HG03103 (cell line): ENCODE results near the gene TBC1D9B.
A peak's percentile ranks its signal among the peaks of the same experiment; 100 is the strongest.

Source experiments
- ATAC-seq: cut with Tn5 transposase; IDR thresholded peaks from one replicate; pipeline ENCODE4 v1.9.1; 2021; ENCODE audit warnings: low read depth; ENCODE audit not compliant: unreplicated experiment

TBC1D9B gene

DNA sequence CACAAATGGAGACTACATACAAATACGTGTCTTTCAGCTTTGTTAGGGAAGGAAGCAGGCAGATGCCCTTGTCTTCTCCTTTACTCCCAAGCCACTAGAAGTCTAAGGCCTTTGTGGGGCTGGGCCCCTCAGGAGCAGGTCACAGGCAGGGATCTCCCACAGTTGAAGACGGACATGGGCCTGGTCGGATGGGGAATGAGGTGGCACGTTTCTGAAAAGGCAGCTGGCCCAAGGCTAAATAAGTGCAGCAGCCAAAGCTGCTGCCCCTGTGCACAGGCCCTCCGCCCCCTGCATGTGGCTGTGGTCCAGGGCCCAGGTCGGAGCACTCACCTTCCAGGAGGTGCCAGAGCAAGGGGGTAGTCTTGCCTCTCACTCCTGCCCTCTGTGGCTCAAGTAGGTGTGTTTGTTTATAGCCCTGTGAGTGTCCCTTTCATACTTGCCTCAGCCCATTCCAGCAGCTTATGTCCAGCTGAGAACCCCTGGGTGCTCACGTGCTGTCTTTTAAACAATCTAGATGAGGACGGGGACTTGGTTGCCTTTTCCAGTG, 85.2 kb downstream of the TBC1D9B start:
- ATAC-seq, result no peak

DNA sequence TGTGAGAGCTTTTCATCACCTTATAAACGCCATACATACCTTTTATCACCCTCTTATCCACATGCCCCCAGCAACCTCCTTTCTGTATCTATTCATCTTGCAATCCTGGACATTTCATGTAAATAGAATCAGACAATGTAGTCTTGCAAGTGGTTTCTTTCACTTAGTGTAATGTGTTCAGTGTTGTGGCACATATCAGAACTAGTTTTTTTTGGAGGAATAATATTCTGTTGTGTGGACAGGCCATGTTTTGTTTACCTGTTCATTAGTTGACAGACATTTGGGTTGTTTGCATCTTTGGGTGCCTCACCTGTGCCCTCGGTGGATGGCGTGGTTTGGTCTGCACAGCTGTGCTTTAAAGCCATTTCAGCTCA, 85.7 kb downstream of the TBC1D9B start:
- ATAC-seq, result no peak

DNA sequence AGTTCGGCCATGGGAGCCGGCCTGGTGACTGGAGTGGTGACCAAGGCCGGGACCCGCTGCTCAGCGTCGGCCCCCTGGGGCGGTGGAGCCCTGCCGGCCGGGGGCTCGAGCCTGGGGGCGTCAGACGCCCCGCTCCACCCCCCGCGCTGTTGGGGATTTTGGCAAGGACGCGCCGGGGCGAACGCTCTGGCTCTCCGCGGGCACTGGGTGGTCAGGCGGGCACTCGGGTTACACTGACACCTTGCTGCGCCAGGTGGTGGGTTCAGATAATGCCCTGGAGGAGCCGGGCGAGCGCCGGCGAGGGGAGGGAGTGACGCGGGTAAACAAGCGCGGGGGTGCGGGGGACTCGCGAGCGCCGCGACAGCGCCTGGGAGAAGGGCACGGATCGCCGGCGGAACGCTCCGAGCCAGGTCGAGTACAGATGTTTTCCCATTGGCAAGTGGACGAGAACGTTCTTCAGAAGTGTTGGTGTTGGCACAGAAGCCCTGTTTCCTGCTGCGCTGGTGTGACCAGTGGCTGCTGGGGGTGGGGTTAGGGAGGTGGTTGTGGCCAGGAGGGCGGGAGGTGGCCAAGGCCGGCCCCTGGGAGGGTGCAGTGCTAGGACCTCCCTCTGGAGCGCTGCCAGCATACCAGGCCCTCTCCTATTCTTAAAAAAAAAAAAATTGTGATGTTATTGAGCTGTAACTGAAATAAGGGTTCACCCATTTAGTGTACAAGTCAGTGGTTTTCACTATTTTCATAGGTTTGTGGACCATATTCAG, 86.2 kb downstream of the TBC1D9B start:
- peak; percentile 38 for ATAC-seq

DNA sequence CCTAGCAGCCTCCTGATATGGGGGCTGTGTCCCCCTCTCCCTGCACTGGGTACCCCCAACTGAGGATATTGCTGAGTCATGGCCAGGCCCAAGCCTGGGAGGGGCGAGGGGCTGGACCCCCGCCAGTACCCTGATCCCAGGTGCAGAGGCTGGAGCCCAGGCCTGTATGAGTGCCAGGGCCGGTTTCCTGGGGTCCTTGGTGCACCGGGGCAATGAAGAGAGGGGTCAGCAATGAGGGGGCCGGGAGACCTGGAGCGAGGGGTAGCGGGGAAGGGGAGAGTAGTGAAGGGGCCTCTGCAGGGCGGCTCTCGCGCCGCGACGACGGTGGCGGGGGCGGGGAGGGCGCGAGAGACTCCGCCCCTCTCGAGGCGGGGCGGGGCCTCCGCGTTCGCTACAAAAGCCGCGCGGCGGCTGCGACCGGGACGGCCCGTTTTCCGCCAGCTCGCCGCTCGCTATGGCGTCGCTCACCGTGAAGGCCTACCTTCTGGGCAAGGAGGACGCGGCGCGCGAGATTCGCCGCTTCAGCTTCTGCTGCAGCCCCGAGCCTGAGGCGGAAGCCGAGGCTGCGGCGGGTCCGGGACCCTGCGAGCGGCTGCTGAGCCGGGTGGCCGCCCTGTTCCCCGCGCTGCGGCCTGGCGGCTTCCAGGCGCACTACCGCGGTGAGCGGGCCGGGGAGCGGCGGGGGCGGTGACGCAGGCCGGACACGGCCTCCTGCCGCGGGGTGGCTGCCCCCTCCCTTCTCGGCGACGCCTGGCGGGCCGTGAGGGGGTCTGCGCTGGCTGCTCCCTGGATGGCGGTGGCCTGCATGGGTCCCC, 87.0 kb downstream of the TBC1D9B start, which contains the start of gene SQSTM1:
SQSTM1 (plus strand) TSS at position 423 of the 815 bp plus-strand sequence; CDS start at position 455, 32 bp downstream.
- ATAC-seq, result peak; percentile 37

DNA sequence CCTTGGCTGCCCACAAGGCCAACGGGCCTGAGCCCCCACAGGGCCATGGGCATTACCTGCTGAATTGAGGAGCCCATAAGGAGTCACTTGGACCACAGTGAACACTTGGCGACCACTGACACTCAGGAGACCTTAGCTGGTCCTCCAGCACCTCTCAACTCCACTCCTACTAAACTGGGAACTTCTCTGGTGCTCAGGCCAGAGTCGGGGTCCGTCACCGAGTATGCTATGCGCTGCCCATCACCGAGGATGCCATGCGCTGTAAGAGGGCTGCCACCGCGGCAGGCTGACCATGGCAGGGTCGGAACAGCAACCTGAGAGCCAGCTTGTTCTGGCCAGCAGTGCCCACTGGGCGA, 87.6 kb downstream of the TBC1D9B start:
- no peak for ATAC-seq

DNA sequence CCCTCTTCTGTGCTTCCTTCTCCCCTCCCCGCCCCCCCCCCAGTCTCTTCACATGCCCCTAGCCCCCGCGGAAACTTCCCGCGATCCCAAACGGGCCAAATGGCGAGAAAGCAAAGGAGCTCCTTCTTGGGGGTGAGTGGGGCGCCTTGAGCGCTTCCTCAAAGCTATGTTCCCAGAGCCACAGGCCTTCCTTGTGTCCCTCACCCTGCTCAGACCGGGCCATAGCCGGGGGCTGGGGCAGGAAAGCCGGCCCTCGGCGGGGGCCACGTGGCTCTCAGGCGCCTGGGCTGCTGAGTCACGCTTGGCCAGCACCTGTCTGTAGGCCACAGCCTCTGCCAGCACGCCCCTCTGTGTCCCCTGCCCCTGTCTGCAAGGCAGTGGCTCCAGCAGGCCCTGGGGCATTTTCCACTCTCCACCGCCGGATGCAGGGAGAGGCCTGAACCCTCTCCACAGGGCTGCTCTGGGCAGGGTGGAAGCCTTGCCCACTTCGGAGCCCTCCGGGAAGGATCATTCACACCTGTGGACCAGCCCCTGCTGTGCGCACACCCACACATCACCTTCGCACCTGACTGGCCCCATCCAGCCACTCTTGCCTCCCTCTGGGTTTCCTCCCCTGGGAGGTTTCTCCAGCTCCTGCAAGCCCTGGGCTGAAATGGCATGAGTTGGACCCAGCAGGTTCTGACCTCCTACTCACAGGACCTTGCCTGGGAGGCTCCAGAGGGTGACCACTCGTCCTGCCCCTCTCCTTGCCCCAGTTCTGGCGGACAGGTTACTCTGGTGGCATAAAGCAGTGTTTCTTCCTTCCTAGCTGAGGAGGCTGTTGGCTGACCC, 88.2 kb downstream of the TBC1D9B start:
- no peak for ATAC-seq

DNA sequence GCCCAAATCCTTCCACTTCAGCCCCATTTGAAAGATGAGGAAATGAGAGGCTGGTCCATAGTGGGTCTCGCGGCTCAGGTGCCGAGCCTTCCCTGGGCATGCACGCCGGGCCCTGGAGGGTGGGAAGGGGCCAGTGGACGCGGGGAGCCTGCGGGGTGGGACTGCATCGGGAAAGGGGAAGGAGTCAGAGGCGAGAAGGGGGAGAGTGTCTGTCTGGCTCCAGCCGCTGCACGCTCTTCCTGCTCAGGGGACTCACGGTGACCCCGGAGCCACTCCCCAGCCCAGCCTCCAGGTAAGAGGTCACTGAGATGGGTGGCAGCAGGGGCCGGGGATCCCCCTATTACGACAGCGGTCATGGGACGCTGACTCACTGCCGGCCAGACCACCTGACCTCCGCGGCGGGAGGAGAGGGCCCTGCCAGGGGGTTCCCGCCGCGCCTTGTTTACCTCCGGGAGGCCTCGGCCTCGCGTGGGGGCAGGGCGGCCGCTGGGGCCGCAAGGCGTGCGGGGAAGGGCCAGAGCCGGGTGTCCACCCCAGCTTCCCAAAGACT, 88.9 kb downstream of the TBC1D9B start:
- ATAC-seq, result peak; percentile 55

DNA sequence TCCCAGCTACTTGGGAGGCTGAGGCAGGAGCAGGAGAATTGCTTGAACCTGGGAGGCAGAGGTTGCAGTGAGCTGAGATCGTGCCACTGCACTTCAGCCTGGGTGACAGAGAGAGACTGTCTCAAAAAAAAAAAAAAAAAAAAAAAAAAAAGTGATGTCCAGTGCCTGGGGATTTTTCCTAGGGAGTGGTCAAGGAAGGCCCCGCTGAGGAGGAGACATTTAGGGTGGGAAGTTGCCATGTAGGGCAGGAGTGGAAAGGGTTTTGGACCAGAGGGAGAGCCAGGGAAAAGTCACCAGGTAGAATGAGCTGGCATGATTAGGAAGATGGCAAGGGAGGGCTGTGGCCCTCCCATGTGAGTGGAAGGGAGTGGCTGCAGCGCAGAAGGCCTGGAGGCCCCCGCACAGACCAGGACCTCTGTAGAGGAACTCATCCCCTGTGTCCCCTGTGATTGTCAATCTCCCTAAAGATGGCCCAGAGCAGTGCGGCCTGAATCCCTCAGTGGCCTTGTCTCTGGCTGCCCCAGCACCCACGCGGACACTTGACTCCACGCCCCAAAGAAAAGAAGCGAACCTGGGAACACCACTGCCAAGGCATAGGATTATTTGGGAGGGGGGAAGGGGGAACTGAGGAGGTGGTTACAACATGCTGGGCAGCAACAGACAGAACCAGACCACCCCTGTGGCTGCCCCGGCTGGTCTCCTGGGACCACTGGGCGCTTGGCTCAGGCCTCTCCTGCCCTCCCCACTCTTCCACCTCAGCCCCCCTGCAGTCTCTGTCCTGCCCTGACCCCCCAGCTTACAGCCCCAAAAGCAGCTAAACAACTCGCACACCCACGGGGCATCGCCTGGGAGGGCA, 89.6 kb downstream of the TBC1D9B start:
- no peak for ATAC-seq

DNA sequence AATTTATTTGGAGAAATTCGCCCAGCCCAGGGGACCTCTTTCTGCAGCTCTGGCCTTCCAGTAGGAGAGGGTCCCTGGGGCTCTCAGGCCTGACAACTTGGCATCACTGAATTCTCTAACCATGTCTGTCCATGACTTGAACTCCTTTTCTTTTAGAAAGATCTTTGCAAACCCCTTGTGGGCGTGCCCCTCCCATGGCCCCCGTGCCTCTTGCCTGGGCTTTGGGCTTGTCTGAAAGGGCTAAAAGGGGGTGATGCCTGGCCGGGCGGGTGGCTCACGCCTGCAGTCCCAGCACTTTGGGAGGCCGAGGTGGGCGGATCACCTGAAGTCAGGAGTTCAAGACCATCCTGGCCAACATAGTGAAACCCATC, 90.2 kb downstream of the TBC1D9B start:
- no peak for ATAC-seq

DNA sequence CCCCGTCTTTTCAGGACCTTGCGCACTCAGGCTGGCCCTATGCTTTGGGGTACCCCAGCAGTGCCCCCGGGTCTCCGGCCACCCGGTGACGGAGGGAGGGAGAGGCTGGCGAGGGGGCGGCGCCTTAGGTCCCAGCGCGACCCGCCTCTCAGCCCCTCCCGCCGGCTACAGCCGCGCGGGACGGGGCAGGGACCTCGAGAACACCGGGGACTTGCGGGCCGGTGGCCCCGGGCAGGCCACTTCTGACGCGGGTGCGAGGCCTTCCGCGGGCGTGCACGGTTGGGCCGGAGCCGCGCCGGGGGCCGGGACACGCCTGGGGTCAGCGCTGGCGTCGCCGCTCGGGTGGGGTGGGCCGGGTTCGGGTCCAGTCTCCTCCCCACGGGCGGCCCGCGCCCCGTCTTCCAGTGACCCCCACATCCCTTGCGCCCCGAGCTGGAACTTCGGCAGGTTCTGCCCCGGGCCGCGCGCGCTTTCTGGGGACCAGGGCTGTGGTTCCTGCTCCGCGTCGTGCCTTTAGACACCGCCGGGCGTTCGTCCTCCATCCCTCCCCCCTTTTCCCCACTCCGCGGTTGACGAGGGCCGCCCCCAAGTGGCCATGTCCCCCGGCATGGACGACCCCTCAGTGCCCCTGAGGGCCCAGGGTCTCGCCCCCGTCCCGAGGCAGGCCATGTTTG, 90.8 kb downstream of the TBC1D9B start:
- ATAC-seq, result no peak

DNA sequence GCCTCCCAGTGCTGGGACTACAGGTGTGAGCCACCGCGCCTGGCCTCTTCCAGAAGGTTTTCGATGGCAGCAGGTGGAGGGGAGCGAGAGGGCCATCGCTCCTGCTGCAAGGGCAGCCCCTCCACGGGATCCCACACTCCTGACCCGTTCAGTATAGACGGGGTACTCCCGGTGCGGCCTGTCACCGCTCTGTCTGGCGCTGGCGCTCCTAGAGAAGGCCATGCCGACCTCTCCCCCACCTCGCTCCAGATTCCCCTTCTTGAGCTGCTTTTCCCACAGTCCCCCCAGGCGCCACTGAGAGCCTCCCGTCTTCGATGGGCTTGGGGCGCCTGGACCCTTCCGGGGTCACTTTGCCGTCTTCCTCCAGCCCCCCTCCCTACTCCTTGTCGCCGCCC, 91.3 kb downstream of the TBC1D9B start:
- ATAC-seq, result no peak

DNA sequence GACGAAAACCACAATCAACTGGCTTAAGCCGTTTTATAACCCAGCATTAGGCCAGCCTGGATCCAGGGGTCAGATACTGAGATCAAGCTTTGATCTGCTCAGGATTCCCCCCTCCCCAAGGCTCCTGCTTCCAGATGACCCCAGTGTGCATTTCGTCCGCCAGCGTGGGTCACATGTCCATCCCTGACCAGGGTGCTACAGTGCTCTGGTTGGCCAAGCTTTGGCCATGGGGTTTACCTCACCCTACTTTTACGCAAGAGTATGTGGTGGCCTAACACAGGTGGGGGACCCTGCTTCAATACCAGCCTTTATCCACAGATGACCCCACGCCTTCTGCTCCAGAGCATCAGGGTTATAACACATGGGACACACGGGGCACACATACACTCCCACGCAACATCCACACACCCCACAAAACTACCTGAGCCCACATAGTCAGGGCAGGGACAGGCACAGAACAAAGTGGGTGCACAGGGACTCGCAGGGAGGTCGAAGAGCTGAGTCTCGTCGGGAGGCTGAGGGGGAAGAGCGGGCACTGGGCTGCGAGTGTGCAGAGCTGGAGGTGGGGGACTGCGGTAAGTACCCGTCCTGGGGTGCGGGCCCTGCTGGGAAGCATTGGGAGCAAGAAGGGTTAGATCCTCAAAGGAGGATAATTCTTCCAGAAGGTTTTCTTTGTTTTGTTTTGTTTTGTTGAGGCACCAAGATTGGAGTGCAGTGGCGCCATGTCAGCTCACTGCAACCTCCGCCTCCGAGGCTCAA, 92.0 kb downstream of the TBC1D9B start:
- ATAC-seq, result no peak

DNA sequence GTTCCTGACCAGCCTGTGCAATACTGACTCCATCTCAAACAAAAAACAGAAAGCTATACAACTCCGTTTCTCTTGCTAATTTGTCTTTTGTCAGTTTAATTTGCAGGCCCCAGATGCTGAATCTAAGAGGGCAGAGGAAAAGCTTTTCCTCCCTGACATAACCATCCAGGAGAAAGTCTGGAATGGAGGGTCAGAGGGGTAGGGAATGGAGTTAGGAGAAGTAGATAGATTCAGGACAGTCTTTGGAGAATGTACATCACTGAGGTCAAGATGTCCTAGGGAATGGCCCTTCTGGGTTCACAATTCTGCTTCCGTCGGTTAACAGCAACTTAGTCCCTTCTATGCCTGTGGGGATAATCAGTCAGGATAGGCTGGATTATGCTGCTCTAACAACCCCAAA, 93.6 kb downstream of the TBC1D9B start:
- no peak for ATAC-seq

DNA sequence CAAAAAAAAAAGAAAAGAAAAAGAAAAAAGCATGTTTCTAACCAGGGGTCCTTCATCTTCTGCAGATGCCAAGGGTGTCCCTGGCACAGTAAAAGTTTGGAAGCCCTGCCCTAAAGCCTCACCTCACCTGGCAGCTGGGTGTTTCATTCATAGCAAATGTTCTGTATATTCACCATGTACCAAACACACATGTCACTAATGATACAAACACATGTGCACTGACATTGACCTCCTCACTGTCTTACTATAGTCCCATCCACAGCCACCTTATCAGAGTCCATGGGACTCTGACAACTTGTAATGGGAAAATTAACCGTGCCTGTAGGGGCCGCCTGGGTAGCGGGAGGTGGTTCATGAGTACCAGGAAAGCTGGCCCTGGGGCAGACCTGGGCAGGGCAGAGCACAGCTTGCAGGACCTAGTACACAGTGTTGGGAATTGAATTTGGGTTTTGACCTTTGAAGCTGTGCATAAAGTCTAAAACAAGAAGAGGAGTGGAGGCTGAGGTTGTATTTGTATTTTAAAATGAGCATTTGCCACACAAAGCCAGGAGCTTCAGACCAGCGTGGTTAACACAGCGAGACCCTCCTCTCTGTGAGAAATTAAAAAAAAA, 94.6 kb downstream of the TBC1D9B start:
- no peak for ATAC-seq

DNA sequence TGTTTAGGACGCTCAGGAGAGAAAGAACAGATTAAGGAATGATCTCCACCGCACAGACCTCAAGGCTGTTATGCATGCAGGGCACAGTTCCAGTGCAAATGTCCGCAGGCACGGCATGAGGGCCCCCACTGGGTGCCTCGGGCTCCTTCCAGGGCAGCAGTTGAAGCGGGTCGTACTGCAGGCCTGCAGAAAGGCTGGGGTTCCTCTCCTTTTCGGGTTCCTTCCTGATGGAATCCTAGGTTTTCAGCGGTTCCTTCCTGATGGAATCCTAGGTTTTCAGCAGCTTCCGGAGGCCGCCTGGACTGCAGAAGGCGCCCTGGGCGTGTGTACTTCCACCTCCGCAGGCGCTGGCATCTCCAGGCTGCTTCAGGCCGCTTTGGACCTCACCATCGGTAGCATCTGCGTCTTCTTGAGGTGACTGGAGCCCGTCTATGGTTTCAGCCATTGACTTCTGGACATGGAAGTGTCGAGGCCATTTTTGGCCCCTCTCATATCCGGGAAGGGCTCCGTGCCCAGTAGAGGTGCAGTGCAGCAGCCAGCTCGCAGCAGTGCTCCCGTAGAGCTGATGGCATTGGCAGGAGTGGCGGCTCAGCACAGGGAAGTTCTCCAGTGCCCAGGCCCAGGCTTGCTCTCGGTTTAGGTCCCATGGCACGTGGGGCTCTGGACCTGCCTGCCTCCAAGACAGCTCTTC, 95.4 kb downstream of the TBC1D9B start:
- ATAC-seq, result no peak
